CD14-positive monocyte (primary cell): ENCODE measurements around the gene ERBB3. TPM values are rescaled to one million over a fixed set of nuclear protein-coding genes. Genes with fewer than 3 reads are reported as not detected.
A peak's percentile ranks its signal among the peaks of the same experiment; 100 is the strongest.

Source experiments
- DNase-seq, 3 donors: peaks; one replicate each; pipeline ENCODE4 v3.0.0-alpha.2; 2011 to 2022
- H2AFZ ChIP-seq: 2 replicates; pipeline ENCODE4 v1.6.0; 2012; ENCODE audit warnings: mild to moderate bottlenecking, low read depth, low read length, inconsistent platforms; ENCODE audit not compliant: insufficient read depth, poor library complexity, severe bottlenecking
- H3K27ac ChIP-seq, 2 donors: 1 replicate in 1 of 2; 2 replicates in 1 of 2; pipeline ENCODE4 v1.5.1; 2012 to 2013; ENCODE audit warnings: low read length in 2 of 2, control low read depth in 1 of 2, inconsistent platforms in 1 of 2, low read depth in 1 of 2, mild to moderate bottlenecking in 1 of 2
- H3K27me3 ChIP-seq, 2 donors: one replicate each; pipeline versions ENCODE4 v1.6.0 to v1.6.1; 2011 to 2013; ENCODE audit warnings: low read length in 2 of 2; ENCODE audit not compliant: control insufficient read depth in 2 of 2, insufficient read depth in 2 of 2
- H3K36me3 ChIP-seq, 2 donors: replicated peaks in 1 of 2; 1 replicate in 1 of 2; 2 replicates in 1 of 2; pipeline versions ENCODE4 v1.5.1 to v1.6.1; 2012 to 2013; ENCODE audit warnings: low read length in 2 of 2, control low read depth in 1 of 2, inconsistent platforms in 1 of 2, mild to moderate bottlenecking in 1 of 2; ENCODE audit not compliant: insufficient read depth in 2 of 2, control insufficient read depth in 1 of 2
- H3K4me1 ChIP-seq, 2 donors: 1 replicate in 1 of 2; 2 replicates in 1 of 2; pipeline versions ENCODE4 v1.5.1 to v1.6.1; 2012 to 2013; ENCODE audit warnings: low read length in 2 of 2, control low read depth in 1 of 2, inconsistent platforms in 1 of 2, mild to moderate bottlenecking in 1 of 2, moderate library complexity in 1 of 2; ENCODE audit not compliant: insufficient read depth in 2 of 2, control insufficient read depth in 1 of 2
- H3K4me2 ChIP-seq: replicated peaks from 2 replicates; pipeline ENCODE3; 2012; ENCODE audit warnings: low read length, moderate library complexity, mild to moderate bottlenecking; ENCODE audit not compliant: poor library complexity, severe bottlenecking; ENCODE audit errors: extremely low read depth
- H3K4me3 ChIP-seq, 3 experiments: fragments of 200-600 bp in 1 of 3; sonication (generic) in 1 of 3; replicated peaks in 1 of 3; 1 replicate in 2 of 3; 2 replicates in 1 of 3; pipeline ENCODE4 v1.5.1; 2011 to 2013; ENCODE audit warnings: low read length in 3 of 3, mild to moderate bottlenecking in 3 of 3, control low read depth in 2 of 3, low read depth in 2 of 3, inconsistent platforms in 1 of 3, moderate library complexity in 1 of 3
- H3K79me2 ChIP-seq: 2 replicates; pipeline ENCODE4 v1.6.0; 2012; ENCODE audit warnings: mild to moderate bottlenecking, control low read depth, inconsistent platforms, low read length, moderate library complexity; ENCODE audit not compliant: insufficient read depth
- H3K9ac ChIP-seq: 2 replicates; pipeline ENCODE4 v1.6.0; 2017; ENCODE audit warnings: low read length, mild to moderate bottlenecking; ENCODE audit not compliant: insufficient read depth, poor library complexity, severe bottlenecking
- H3K9me3 ChIP-seq, 2 donors: replicated peaks in 1 of 2; 1 replicate in 1 of 2; 2 replicates in 1 of 2; pipeline versions ENCODE4 v1.5.1 to v1.6.1; 2012 to 2013; ENCODE audit warnings: low read length in 2 of 2, control low read depth in 1 of 2; ENCODE audit not compliant: control insufficient read depth in 1 of 2, insufficient read depth in 1 of 2
- H4K20me1 ChIP-seq: 2 replicates; pipeline ENCODE4 v1.6.0; 2012; ENCODE audit warnings: mild to moderate bottlenecking, low read length, control low read depth, moderate library complexity; ENCODE audit not compliant: insufficient read depth
- H3K27ac Mint-ChIP-seq, 7 donors: one replicate each; pipeline ENCODE4 v1.8.0; 2020; ENCODE audit warnings: mild to moderate bottlenecking in 7 of 7, mixed read lengths in 7 of 7, moderate library complexity in 6 of 7, inconsistent platforms in 2 of 7
- H3K27me3 Mint-ChIP-seq, 3 donors: one replicate each; pipeline ENCODE4 v1.8.0; 2021 to 2022; ENCODE audit warnings: low read depth in 3 of 3, mild to moderate bottlenecking in 3 of 3, mixed read lengths in 3 of 3, moderate library complexity in 3 of 3, inconsistent platforms in 1 of 3
- H3K36me3 Mint-ChIP-seq, 2 donors: one replicate each; pipeline ENCODE4 v1.8.0; 2020; ENCODE audit warnings: mixed read lengths in 2 of 2, inconsistent platforms in 1 of 2, mild to moderate bottlenecking in 1 of 2
- H3K4me1 Mint-ChIP-seq: one replicate; pipeline ENCODE4 v1.8.0; 2020; ENCODE audit warnings: mild to moderate bottlenecking, mixed read lengths
- H3K4me3 Mint-ChIP-seq, 2 donors: one replicate each; pipeline ENCODE4 v1.8.0; 2020; ENCODE audit warnings: mild to moderate bottlenecking in 2 of 2, mixed read lengths in 2 of 2, moderate library complexity in 1 of 2
- H3K9me3 Mint-ChIP-seq, 7 donors: one replicate each; pipeline ENCODE4 v1.8.0; 2020 to 2022; ENCODE audit warnings: mixed read lengths in 7 of 7, mild to moderate bottlenecking in 6 of 7, moderate library complexity in 6 of 7, inconsistent platforms in 2 of 7
- WGBS: methylation state at CpG from one replicate; pipeline ENCODE4 v1.1.5; 2013; ENCODE audit warnings: missing lambda C conversion rate; ENCODE audit not compliant: insufficient coverage; 5-methylcytosine and 5-hydroxymethylcytosine counted together
- intact Hi-C, 2 donors: fragments of 100-400 bp; cut with micrococcal nuclease; formaldehyde crosslinking; loops; one replicate each; pipeline versions ENCODE4 v1.15.0 to v1.15.1; 2023
- polyA plus RNA-seq, 3 donors: library from polyadenylated mRNA; depleted of rRNA in 1 of 3; unstranded in 2 of 3; stranded (reverse) in 1 of 3; fragments of 300-500 nt in 2 of 3; fragments of >200 nt in 1 of 3; fragmentation: Illumina TruSeq in 2 of 3; gene quantifications; 1 replicate in 2 of 3; 2 replicates in 1 of 3; pipeline ENCODE4 v1.2.3, GENCODE V29; 2012 to 2021
- TF ChIP-seq, protein P1 (sequence below): fragments of 200-600 bp; IDR thresholded peaks from one replicate; pipeline ENCODE4 v1.8.0; 2022; ENCODE audit warnings: antibody characterized with exemption, mild to moderate bottlenecking

The ERBB3 gene
- polyA plus RNA-seq, 3 donors = 0.01 TPM; not detected in 2

DNA sequence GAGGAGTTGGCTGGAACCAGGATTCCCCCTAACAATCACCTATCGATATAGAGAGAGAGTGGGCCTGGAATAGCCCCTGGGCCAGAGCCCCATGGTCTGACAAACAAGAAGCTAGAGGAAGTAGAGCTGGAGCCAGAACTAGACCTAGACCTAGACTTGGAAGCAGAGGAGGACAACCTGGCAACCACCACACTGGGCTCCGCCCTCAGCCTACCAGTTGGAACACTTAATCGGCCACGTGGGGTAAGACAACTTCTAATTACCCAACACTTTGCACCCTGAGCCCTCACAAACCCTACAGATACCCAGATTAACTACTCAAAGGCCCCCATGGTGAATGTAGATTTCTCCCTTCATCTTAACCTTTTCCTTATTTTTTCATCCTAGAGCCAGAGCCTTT, 19.8 kb downstream of the ERBB3 start:
- peaks cover 10 to 23% (median 17%) of the 10 kb centered on the region in 3 donors for H3K27me3 Mint-ChIP-seq
- peaks cover 11% of the 10 kb centered on the region for H3K4me1 Mint-ChIP-seq
- H3K36me3 Mint-ChIP-seq = no peaks in the 10 kb centered on the region
- WGBS = 94% methylated on average over 3 of the region's 4 CpGs
- Histone ChIP-seq H3K27me3 (peaks cover 0 to 5% of the 10 kb centered on the region in 2 donors), H3K79me2 (peaks cover 4% of the 10 kb centered on the region), H3K9me3 (no peaks in the 10 kb centered on the region), H2AFZ (no peak overlapping the region), H3K27ac (no peak overlapping the region), H3K4me3 (no peak overlapping the region), H4K20me1 (no peaks in the 10 kb centered on the region), H3K4me1 (peaks cover 7 to 9% of the 10 kb centered on the region in 2 donors), H3K36me3 (no peaks in the 10 kb centered on the region), H3K4me2 (no peak overlapping the region), H3K9ac (no peak overlapping the region)
- H3K27ac Mint-ChIP-seq = peak overlapping the region in 1 of 7 donors; percentile 68
- intact Hi-C loops = loop anchor here in 1 of 2 donors (5.0 to 10.0 kb wide), 2 partner anchors 57 to 105 kb away; partner anchors contain the start of genes RPS26 and SUOX
- TF ChIP-seq, protein P1, sequence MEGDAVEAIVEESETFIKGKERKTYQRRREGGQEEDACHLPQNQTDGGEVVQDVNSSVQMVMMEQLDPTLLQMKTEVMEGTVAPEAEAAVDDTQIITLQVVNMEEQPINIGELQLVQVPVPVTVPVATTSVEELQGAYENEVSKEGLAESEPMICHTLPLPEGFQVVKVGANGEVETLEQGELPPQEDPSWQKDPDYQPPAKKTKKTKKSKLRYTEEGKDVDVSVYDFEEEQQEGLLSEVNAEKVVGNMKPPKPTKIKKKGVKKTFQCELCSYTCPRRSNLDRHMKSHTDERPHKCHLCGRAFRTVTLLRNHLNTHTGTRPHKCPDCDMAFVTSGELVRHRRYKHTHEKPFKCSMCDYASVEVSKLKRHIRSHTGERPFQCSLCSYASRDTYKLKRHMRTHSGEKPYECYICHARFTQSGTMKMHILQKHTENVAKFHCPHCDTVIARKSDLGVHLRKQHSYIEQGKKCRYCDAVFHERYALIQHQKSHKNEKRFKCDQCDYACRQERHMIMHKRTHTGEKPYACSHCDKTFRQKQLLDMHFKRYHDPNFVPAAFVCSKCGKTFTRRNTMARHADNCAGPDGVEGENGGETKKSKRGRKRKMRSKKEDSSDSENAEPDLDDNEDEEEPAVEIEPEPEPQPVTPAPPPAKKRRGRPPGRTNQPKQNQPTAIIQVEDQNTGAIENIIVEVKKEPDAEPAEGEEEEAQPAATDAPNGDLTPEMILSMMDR = no peak
- DNase-seq = no peak
- H3K9me3 Mint-ChIP-seq = peaks cover 0 to 1% (median 0%) of the 10 kb centered on the region in 7 donors
- H3K4me3 Mint-ChIP-seq = no peak overlapping the region

DNA sequence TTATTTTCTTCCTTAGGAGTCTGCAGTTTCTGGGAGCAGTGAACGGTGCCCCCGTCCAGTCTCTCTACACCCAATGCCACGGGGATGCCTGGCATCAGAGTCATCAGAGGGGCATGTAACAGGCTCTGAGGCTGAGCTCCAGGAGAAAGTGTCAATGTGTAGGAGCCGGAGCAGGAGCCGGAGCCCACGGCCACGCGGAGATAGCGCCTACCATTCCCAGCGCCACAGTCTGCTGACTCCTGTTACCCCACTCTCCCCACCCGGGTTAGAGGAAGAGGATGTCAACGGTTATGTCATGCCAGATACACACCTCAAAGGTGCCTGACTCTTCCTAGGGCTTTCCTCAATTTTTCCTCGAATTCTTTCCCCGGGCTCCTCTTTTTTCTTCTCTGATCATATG, 21.1 kb downstream of the ERBB3 start:
- TF ChIP-seq, protein P1 = no peak
- H3K36me3 ChIP-seq = no peaks in the 10 kb centered on the region
- Mint-ChIP-seq H3K27me3 (peaks cover 10 to 23% (median 15%) of the 10 kb centered on the region in 3 donors), H3K9me3 (peaks cover 0 to 1% (median 0%) of the 10 kb centered on the region in 7 donors), H3K27ac (no peak overlapping the region), H3K36me3 (no peaks in the 10 kb centered on the region), H3K4me3 (no peak overlapping the region), H3K4me1 (peaks cover 20% of the 10 kb centered on the region)
- no peak overlapping the region for H2AFZ ChIP-seq
- no peak overlapping the region for H3K4me3 ChIP-seq
- no peak overlapping the region for H3K9ac ChIP-seq
- no peaks in the 10 kb centered on the region for H3K9me3 ChIP-seq
- H3K4me2 ChIP-seq = no peak overlapping the region
- intact Hi-C loops = loop anchor here in 1 of 2 donors (5.0 to 10.0 kb wide), 2 partner anchors 59 to 106 kb away; partner anchors contain the start of genes RPS26 and SUOX
- peaks cover 17% of the 10 kb centered on the region for H3K79me2 ChIP-seq
- peaks cover 0 to 3% of the 10 kb centered on the region in 2 donors for H3K27me3 ChIP-seq
- peaks cover 19 to 22% of the 10 kb centered on the region in 2 donors for H3K4me1 ChIP-seq
- DNase-seq = no peak
- 72% methylated on average over 4 of the region's 14 CpGs for WGBS
- H3K27ac ChIP-seq = no peak overlapping the region
- H4K20me1 ChIP-seq = peaks cover 5% of the 10 kb centered on the region
